ENCODE measurements around the gene BTBD9.

BTBD9 gene

GRCh38 chr6:38639498-38640215, at the start of gene BTBD9:
BTBD9 (minus strand) TSS chr6:38639929.
- ChIA-PET POLR2A (interaction anchor here (0.6 kb wide), 4 partner anchors 135 to 653 kb away, joined by 3 to 6 read pairs (median 4); no protein-coding TSS in a partner anchor), CTCF (interaction anchor here (1.1 to 1.5 kb wide), 2 partner anchors 14 to 154 kb away, joined by 3 read pairs; no protein-coding TSS in a partner anchor)
- DNase-seq (ENCODE audit: extremely low spot score), result peak; percentile 89
- TF ChIP-seq CTCF (IDR thresholded peaks at IDR 0.05; ENCODE audit: control extremely low read depth, extremely low read depth, low read depth, missing control alignments), result no peak

DNA sequence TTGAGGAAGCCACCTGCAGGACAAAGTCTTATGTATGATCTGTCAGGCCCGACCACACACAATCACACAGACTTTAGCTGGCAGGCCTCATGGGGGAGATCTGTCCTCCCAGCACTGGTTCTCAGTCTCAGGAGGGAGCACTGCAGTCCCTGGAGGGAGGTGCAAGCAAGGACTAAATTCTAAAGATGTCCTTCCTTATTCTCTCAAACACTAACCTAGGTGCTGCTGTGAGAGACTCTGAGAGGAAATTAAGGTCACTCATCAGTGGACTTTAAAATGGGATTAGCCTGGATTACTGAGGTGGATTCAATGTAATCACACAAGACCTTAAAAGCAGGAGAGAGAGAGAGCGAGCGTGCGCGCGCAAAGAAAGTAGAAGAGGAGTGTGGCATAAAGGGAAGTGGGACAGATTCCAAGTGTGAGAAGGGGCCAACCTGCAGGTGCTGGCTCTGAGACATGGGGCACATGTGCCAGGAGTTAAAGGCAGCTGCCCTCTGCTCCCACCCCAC, 48.9 kb upstream of the BTBD9 start:
- DNase-seq (ENCODE audit: extremely low spot score), result peak; percentile 45
- ChIA-PET CTCF (interaction anchor here (1.1 to 1.4 kb wide), 3 partner anchors 15 to 55 kb away, joined by 3 to 4 read pairs (median 3); no protein-coding TSS in a partner anchor), POLR2A (interaction anchor here (1.7 kb wide), 1 partner anchor 14 kb away, joined by 9 read pairs; the partner anchor contains the start of gene GLO1)
- TF ChIP-seq CTCF (IDR thresholded peaks at IDR 0.05; ENCODE audit: control extremely low read depth, extremely low read depth, low read depth, missing control alignments), result no peak

DNA sequence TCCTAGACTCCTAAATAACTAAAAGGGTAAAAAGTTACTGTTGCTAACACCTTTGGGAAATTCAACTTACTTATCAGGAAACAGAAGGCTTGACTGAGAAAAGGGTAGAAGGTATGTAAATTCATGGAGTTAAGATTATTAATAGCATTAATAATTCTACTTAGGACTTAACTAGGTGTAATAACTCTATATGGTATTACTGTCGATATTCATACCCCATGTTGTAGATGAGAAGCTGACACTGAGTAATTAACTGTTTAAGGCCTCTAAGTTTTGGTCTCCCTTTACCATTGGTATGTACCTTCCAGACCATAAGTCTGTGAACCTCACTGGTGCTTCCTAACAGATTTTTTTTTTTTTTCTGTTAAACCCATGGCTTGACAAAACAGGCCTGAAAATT, 47.8 kb upstream of the BTBD9 start:
- ChIA-PET CTCF (interaction anchor here (1.1 to 1.4 kb wide), 2 partner anchors 27 to 54 kb away, joined by 3 read pairs; no protein-coding TSS in a partner anchor), POLR2A (interaction anchor here (0.6 to 1.7 kb wide), 2 partner anchors 13 to 15 kb away, joined by 3 to 9 read pairs; partner anchors contain the start of gene GLO1)
- no peak for TF ChIP-seq CTCF (IDR thresholded peaks at IDR 0.05; ENCODE audit: control extremely low read depth, extremely low read depth, low read depth, missing control alignments)
- no peak for DNase-seq (ENCODE audit: extremely low spot score)

GRCh38 chr6:38687043-38687353, 47.3 kb upstream of the BTBD9 start:
- no peak for TF ChIP-seq CTCF (IDR thresholded peaks at IDR 0.05; ENCODE audit: control extremely low read depth, extremely low read depth, low read depth, missing control alignments)
- CTCF ChIA-PET, result interaction anchor here (1.4 to 1.7 kb wide), 2 partner anchors 10 to 27 kb away, joined by 3 to 5 read pairs; no protein-coding TSS in a partner anchor
- no peak for DNase-seq (ENCODE audit: extremely low spot score)
- POLR2A ChIA-PET, result interaction anchor here (0.6 kb wide), 1 partner anchor 14 kb away, joined by 3 read pairs; no protein-coding TSS in a partner anchor

DNA sequence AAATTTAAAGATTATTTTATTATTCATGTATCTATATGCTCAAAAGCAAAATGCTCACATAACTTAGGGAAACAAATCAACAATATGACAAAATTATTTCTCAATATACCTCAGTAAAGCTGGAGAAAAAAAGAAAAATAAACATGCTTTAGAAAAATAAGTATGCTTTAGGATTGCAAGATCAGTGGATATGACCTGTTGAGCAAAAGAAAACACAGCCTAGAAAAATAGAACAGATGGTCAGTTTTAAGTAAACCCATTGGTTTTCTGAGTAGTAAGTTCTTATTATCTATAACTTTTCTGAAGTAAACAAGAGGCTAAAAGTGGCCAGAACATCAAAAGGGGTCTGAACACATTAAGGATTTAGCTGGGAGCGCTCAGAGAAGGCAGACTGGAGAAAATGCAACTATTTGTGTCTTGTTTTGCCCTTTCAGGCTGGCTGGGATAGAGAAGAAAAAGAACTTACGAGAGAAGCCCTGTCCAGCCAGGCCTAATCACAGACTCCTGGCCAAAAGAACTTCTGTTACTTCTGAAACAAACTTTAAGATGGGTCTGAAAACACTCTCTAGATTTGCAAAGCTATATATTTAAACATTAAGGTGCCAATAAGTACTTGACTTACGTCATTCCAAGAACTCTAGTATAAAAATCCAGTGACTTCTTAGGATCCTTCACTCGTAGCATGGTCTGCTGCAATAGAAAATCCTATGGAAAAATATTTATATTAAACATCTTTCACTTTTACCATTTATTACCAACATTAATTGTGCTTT, 46.7 kb upstream of the BTBD9 start:
- ChIA-PET POLR2A (interaction anchor here (0.5 kb wide), 1 partner anchor 1262 kb away, joined by 4 read pairs; no protein-coding TSS in a partner anchor), CTCF (interaction anchor here (1.7 kb wide), 1 partner anchor 11 kb away, joined by 5 read pairs; no protein-coding TSS in a partner anchor)
- DNase-seq (ENCODE audit: extremely low spot score), result no peak
- no peak for TF ChIP-seq CTCF (IDR thresholded peaks at IDR 0.05; ENCODE audit: control extremely low read depth, extremely low read depth, low read depth, missing control alignments)

GRCh38 chr6:38684904-38685303, 45.2 kb upstream of the BTBD9 start:
- CTCF ChIA-PET, result no interaction called here
- POLR2A ChIA-PET, result no interaction called here
- no peak for TF ChIP-seq CTCF (IDR thresholded peaks at IDR 0.05; ENCODE audit: control extremely low read depth, extremely low read depth, low read depth, missing control alignments)
- DNase-seq (ENCODE audit: extremely low spot score), result no peak

All from GM10248 (cell line).